GM19193 (cell line): ENCODE measurements around the gene GIGYF2.

Experiments
- POLR2A ChIP-seq: IDR thresholded peaks from 4 replicates; pipeline ENCODE4 v1.6.1; 2011; ENCODE audit not compliant: insufficient read depth, insufficient read length; ENCODE audit errors: extremely low read depth

GIGYF2 gene

DNA sequence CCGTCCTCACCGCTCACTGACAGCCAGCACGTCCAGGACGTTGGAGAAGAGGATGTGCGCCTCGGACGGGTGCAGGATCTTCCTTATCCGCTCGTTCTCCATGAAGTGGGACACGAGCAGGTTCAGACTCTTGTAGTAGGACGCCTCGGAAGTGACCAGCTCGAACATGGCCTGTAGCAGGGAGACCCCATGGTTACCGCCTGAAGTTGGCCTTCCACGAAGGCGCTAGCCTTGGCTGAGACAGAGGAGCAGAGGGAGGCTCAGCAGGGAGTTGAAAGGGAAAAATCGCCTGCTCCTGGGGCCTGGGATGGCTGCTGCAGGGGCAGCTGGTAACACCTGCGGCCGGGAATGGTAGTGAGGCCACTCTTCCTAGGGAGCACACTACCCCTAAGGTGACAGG is 197.6 kb downstream of the GIGYF2 start:
- TF ChIP-seq POLR2A = no peak

DNA sequence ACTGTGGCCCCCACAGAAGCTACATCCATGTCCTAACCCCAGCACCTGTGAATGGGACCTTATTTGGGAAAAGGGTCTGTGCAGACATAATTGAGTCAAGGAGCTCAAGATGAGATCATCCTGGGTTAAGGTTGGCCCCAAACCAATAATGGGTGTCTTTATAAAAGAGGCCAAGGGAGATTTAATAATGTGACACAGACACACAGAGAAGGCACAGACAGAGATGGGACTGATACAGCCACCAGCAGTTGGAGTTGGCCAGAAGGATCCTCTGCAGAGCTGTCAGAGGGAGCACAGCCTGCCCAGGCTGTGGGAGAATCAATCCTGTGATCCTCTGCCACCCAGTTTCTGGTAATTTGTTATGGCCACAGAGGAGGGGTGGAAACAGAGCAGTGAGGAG is 199.0 kb downstream of the GIGYF2 start:
- TF ChIP-seq POLR2A = no peak

GRCh38 chr2:232896720-232897597 is 199.8 kb downstream of the GIGYF2 start:
- TF ChIP-seq POLR2A = no peak

GRCh38 chr2:232897598-232898408 is 200.7 kb downstream of the GIGYF2 start:
- TF ChIP-seq POLR2A = no peak

DNA sequence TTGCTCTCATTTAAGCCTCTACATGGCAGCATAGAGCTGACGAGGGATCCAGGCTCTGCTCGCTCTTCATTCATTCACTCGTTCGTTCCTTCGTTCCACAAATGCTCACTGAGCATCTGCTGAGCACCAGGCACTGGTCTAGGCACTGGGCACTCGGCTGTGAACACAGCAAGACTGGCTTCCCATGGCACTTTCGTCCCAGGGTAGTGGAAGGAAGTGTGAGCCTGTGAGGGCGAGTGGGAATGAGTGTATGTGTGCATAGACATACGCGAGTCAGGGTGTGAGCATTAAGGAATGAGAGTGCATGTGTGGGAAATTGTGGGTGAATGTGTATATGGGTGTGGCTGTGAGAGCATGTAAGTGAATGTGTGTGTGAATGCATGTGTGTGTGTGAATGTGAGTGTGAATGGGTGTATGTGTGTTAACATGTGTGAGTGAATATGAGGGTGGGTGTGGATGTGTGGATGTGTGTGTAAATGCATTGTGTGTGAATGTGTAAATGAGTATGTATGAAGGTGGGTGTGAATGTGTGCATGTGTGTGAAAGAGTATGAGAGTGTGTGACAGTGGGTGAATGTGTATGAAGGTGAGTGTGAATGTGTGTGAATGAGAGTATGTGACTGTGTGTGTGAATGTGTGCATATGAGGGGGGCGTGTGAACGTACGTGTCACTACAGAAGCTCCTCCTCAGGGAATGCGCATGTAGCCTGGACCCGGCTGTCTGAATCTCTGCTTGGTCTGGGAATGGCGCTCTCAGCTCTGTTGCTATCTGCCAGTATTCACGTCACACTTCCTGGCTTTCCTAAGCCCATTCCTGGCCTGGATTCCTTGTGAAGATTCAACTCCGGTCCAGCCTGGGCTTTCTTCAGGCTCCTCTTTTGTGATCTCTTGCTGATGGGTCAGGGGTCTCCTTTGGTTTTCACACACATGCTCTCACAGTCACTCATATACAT is 201.7 kb downstream of the GIGYF2 start:
- TF ChIP-seq POLR2A = no peak

DNA sequence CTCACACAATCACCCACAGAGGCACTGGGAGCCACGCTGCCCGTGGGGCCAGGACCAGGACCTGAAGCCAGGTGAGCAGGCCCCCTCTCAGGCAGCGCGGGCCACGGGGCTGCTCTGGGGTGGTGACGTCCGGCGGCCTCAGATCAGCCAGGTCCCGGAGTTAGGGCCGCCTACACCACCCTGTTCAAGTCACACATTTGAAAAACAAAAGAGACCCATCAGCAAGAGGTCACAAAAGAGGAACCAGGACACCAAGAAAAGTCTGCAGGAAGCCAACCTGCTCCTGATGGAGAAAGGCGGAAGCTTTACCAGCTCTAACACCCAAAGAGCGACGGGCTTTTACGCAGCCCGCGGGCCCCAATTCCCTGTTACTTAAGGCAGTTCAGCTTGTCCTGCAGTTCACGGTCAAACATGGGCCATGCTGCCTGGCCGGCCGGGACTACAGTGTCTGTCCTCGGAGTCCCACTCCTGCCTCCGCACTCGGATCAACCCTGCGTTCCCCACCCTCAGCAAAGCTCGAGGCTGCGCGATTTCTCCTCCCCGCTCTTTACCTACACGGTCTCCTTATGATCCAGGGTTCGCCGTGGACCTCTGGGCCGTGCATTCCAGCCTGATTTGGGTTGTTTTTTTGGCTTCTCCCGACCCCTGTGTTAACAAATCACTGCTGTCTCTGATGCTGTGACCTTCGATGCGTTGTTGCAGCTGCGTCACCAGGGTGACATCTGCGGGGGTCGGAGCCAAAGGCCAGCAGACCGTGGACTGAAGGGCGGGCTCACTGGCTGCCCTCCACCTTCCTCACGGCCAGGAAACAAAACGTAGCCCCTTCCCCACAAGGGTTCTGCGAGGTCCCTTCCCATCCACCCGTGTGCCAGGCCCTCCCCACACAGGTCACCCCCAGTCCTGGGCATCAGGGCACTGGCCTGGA is 203.9 kb downstream of the GIGYF2 start:
- TF ChIP-seq POLR2A = no peak

DNA sequence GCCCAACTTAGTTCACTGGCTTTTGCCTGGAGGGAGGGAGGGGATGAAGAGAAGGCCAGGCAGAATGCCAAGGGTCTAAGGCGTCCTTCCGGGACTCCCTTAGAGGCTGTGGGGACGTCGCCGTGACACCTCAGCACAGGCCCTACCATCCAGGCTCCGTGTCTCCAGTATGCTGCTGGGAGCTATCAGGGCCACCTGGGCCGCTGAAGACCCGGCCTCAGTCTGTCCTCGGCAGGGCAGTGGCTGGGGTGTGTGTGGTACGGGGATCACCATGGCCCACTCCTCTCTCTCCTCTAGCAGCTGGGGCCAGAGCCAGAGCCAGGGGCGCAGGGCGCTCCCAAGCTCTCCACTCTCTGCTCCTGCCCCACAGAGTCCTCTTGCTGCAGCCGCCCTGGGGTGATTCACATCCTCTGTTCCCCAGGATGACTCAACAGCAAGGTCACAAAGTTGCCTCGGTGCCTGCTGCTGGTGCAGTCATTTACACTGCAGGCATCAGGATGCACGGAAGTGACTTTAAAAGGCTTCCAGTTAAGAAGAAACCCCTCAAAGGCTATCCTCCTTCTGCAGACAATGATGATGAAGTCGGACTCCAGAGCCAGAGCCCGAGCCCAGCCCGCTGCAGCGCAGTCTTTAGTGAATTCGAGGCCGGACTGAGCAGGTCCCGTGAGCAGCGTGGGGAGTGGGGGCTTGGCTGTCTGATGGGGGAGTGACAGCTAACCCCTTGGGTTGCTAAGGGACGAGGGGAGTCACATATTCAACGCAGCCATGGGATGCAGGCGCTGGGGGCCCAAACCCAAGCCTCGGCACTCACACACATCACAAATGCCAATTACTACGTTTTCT is 204.8 kb downstream of the GIGYF2 start:
- TF ChIP-seq POLR2A = no peak

GRCh38 chr2:232903989-232904388 is 206.9 kb downstream of the GIGYF2 start:
- no peak for TF ChIP-seq POLR2A

GRCh38 chr2:232908695-232909094 is 211.6 kb downstream of the GIGYF2 start:
- TF ChIP-seq POLR2A = no peak
